ENCODE data around the gene TMED4. TPM values are rescaled to one million over a fixed set of nuclear protein-coding genes. Genes with fewer than 3 reads are reported as not detected.

TMED4 gene
- total RNA-seq, 1 experiment from 2014 or later, result 62.4 TPM

DNA sequence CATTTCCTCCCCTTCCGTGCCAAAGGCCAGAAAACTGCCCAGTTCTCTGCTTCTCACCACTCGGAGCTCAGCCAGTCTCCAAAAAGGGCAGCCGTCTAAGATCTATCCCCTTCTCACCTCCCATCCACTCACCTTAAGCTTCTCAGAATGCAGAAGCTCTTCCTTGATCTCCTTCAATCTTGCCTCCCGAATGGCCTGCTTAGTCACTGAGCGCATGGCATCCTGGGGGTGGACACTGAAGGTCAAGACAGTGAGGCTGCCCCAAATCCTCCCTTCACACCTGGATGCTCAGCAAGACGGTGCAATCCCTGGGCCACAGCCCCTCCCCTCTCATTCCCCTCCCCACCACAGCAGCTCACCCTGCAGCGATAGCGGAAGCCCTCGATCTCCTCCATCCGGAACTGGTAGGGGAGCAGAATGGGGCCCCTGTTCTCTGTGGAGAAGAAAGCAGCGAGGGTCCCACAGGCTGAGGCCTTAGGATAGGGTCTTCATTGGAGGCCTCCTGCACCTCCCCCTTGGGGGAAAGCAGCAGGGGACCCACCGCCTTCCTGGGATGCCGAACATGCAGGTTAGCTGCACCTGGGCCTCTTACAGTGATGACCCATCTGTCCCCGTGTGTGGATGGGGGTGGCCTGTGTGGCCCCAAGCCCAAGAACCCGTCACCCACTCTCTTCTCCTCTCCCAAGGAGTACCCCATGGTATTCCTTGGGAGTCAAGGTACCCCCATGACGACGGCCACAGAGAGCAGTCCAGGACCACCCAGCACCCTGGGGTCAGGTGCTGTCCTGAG lies 13.1 kb downstream of the TMED4 start:
- Histone ChIP-seq H3K9me3 (ENCODE audit: control insufficient read depth, low read depth, low read length) (no peaks in the 10 kb centered on the region), H3T11ph (ENCODE audit: low read length) (no peak overlapping the region), H3K9ac (ENCODE audit: extremely low read depth, insufficient read length, low read length) (no peak overlapping the region), H3K4me1 (ENCODE audit: insufficient read depth, low read length) (no peaks in the 10 kb centered on the region), H3K23ac (ENCODE audit: insufficient read length, low read depth, low read length) (no peak overlapping the region), H2BK20ac (ENCODE audit: low read depth, low read length, poor library complexity, severe bottlenecking) (no peak overlapping the region), H4K8ac (replicated peaks; ENCODE audit: insufficient read length, low read depth, low read length) (no peak overlapping the region), H3K27me3 (ENCODE audit: insufficient read depth, low read length) (no peaks in the 10 kb centered on the region), H3K23me2 (ENCODE audit: insufficient read length, low read depth, low read length, poor library complexity, severe bottlenecking) (peaks cover 3% of the 10 kb centered on the region), H2BK15ac (ENCODE audit: low read depth, low read length) (no peak overlapping the region), H2BK5ac (ENCODE audit: insufficient read length, low read length) (no peak overlapping the region), H2BK120ac (ENCODE audit: low read depth, low read length, poor library complexity, severe bottlenecking) (no peak overlapping the region), H2AK5ac (ENCODE audit: insufficient read length, low read length) (no peak overlapping the region), H3K14ac (ENCODE audit: insufficient read depth, low read length) (no peak overlapping the region), H3K56ac (ENCODE audit: insufficient read length, low read depth, low read length) (no peak overlapping the region), H3K79me1 (ENCODE audit: insufficient read depth, low read depth, low read length, poor library complexity, severe bottlenecking) (no peaks in the 10 kb centered on the region), H4K5ac (ENCODE audit: insufficient read length, low read depth, low read length) (no peak overlapping the region), H3K27ac (ENCODE audit: insufficient read length, low read depth, low read length) (no peak overlapping the region), H2AFZ (ENCODE audit: low read length) (no peak overlapping the region), H2BK12ac (ENCODE audit: insufficient read length, low read depth, low read length) (no peak overlapping the region), H3K4me2 (ENCODE audit: insufficient read depth, insufficient read length, low read length) (no peak overlapping the region), H3K4ac (ENCODE audit: low read depth, low read length) (no peak overlapping the region), H4K91ac (ENCODE audit: insufficient read length, low read depth, low read length) (no peak overlapping the region), H3K79me2 (ENCODE audit: insufficient read depth, low read length) (peaks cover 11% of the 10 kb centered on the region; the same call in 1 of the 2 replicates), H3K18ac (ENCODE audit: insufficient read length, low read depth, low read length) (no peak overlapping the region), H4K20me1 (ENCODE audit: control insufficient read depth, insufficient read depth, insufficient read length) (no peaks in the 10 kb centered on the region)
- no peak for DNase-seq
- no CpG with 5 or more reads among the region's 17 CpGs for WGBS (ENCODE audit: extremely low coverage, insufficient read length, low lambda C conversion rate)
- Mint-ChIP-seq H3K4me1 (peaks cover 7 to 9% of the 10 kb centered on the region in 2 experiments; a peak in 3 of 4 replicates), H3K9me3 (no peaks in the 10 kb centered on the region; a peak in 1 of 5 replicates), H3K27ac (peak overlapping the region in 1 of 3 experiments; percentile 76; a peak in 2 of 7 replicates), H3K4me3 (no peak overlapping the region; a peak in 1 of 5 replicates), H3K27me3 (ENCODE audit: low read depth) (no peaks in the 10 kb centered on the region; the same call in 1 of the 2 replicates), H3K36me3 (ENCODE audit: insufficient read depth in 1 of 3, low read depth in 3 of 3) (peaks cover 74 to 93% (median 83%) of the 10 kb centered on the region in 3 experiments)
- TF ChIP-seq, protein P1, sequence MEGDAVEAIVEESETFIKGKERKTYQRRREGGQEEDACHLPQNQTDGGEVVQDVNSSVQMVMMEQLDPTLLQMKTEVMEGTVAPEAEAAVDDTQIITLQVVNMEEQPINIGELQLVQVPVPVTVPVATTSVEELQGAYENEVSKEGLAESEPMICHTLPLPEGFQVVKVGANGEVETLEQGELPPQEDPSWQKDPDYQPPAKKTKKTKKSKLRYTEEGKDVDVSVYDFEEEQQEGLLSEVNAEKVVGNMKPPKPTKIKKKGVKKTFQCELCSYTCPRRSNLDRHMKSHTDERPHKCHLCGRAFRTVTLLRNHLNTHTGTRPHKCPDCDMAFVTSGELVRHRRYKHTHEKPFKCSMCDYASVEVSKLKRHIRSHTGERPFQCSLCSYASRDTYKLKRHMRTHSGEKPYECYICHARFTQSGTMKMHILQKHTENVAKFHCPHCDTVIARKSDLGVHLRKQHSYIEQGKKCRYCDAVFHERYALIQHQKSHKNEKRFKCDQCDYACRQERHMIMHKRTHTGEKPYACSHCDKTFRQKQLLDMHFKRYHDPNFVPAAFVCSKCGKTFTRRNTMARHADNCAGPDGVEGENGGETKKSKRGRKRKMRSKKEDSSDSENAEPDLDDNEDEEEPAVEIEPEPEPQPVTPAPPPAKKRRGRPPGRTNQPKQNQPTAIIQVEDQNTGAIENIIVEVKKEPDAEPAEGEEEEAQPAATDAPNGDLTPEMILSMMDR (conservative IDR thresholded peaks at IDR 0.05), result no peak
